ENCODE measurements around the gene NAGPA.
"Not testable (repeated sequence)": the region's sequence is repeated elsewhere in the genome, so short reads cannot be mapped to it uniquely, and the experiment has no call there.

NAGPA gene

DNA sequence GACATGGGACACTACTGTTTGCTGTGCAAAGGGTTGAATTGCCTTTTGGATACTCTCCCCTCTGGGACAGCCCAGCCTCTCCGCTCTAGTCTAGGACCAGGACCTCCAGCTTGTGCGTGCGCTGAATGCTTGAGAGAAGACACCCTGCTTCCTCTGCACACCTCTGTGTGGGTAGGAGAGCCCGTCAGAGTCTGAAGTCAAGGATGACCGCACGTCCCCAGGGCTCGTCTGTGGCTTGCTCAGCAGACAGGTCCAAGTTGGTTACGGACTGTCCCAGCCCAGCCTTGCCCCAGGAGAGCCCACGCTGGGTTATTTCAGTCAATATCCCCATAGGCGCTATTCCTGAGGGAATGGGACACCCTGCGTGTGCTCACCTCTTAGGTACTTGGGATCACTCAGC is 28.3 kb upstream of the NAGPA start:
- no peak for DNase-seq (ENCODE audit: low spot score)

DNA sequence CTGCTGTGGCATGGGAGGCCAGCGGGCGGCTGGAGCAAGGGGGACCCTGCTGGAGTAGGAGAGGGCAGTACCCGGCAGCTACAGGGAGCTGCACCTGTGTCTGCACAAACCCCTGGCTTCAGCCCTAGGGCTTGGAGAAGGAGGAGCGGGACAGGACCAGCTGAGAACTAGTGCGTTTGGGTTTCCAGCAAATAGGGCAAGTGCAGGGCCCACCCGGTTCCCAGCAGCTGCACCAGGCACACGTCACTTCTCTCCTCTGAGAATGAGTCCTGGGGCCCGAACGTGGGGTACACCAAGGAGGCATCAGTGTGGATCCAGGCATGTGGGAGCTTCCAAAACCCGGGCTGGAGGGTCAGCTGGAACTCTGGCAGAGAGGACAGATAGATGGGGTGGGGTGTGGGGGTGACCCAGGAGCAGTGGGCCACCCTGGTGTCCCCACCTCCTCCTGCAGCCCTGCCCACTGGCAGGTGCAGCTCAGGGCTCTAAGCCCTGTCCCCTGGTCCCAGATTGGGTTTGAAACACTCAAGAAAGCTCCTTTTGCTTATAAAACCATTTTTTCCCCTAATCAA is 26.4 kb upstream of the NAGPA start:
- no peak for DNase-seq (ENCODE audit: low spot score)

DNA sequence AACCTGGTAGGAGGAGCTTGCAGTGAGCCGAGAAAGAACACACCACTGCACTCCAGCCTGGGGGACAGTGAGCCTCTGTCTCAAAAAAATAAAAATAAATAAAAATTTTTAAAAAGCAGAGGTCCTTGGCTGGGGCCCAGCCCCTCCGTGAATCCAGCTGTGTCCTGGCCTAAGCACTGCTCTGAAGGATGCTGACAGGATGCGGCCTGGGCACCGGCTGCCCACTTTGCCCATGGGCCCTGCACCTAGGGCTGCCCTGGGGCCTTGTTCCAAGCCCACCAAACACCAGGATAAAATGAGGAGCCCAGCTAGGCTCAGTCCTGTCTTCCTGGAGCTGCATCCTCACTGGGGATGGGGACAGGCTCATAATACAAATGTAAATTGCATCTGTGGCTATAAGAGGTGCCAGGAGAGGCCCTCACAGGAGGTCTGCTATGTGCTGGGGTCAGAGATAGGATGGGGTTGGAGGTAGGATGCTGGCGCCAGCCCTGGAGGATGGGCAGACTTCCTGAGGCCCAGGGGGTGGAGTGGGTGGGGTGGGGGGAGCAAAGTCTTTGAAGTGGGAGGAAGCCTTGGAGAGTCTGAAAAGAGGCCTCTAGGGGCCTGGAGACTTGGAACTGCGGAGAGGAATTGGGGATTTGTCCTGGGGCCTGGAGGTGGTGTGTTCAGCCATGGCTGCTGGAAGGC is 25.8 kb upstream of the NAGPA start:
- no peak for DNase-seq (ENCODE audit: low spot score)

DNA sequence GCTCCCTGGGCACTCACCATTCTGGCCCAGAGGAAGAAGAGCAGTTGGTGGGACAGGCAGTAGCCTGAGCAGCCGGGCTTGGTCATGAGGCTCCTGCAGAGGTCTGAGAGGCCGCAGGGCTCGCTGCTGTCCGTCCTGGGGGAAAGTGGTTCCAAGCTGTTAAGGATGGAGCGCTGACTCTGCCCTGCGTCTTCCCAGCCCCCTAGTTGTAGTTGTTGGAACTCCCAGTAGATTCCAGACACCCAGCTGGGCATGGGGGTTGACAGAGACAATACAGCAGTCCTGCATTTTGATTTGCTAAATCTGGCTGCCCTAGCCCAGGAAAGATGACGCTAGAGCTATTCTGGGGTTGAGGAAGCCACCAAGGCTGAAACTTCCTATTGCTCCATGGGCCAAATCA is 24.7 kb upstream of the NAGPA start:
- DNase-seq (ENCODE audit: low spot score) = no peak

DNA sequence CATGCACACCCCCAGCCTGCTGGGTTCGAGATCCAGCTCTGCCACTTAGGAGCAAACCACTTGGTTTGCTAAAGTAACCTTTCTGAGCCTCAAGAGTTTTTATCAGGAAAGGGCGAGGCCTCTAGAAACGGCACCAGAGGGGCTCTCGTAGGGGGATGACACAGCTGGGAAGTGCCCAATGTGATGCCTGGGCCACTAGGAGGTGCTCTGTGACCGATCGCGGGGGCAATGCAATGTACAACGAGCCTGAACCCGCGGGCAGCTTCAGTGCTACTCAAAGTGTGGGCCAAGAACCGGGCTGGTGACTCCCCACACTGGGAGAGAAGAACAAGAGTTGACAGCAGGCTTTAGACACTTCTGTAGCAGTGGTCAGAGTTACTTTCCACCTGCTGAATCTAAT is 22.6 kb upstream of the NAGPA start:
- DNase-seq (ENCODE audit: low spot score) = peak; percentile 57

DNA sequence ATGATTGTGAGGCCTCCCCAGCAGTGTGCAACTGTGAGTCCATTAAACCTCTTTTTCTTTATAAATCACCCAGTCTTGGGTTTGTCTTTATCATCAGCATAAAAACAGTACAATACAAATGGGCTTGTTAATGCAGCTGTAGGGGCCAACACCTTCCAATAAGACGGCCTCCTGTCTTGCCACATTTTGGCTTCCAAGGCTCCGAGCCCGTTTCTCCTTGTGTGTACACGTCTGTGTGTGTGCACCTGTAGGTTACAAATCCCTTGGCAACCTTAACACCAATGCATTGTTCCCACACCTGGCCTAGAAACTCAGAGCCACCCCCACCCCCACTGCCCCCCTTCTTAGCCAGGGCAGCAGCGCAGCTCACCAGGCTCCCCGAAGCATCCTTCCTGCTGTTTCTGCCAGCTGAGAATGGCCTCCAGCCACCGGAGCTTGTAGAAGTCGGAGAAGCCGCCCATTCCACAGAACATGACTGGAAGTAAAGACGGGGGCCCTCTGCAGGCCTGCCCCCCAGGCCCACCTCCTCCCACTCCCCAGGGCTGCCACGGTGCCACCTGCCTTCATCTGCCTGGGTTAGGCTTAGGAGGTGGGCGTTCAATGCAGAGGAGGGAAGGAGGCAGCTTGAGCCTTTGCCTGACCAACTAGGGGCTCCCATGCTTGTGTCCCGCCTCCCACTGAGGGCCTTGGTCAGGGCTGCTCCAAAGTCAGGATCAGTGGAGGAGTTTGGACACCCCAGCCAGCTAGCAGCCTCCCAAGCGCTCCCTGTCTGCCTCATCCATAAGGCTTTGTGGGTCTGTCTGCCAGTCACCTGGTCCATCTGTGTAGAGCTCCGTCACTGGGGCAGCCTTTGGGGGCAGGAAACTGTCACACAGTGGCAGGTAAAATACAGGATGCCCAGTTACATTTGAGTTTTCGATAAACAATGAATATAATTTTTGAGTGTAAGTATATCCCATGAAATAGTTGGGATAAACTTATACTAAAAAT is 21.4 kb upstream of the NAGPA start:
- DNase-seq (ENCODE audit: low spot score) = no peak

DNA sequence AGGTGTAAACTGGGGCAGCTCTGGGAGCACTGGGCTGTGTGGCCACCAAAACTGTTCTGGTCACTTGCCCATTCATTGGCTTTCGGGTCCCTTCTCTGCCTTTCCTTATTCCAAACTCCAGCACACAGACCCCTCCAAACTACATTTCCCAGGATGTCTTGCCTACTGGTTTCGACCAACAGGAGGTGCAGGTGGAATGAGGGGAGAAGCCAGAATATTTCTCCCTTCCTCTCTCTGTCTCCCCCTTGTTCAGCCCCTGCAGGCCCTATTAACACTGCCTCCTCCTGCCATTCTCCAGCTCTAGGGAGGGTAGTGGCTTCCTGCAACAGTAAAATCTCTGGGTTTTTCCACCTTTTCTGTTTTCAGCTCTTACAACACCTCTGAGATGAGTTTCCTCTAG is 13.2 kb upstream of the NAGPA start:
- no peak for DNase-seq (ENCODE audit: low spot score)

DNA sequence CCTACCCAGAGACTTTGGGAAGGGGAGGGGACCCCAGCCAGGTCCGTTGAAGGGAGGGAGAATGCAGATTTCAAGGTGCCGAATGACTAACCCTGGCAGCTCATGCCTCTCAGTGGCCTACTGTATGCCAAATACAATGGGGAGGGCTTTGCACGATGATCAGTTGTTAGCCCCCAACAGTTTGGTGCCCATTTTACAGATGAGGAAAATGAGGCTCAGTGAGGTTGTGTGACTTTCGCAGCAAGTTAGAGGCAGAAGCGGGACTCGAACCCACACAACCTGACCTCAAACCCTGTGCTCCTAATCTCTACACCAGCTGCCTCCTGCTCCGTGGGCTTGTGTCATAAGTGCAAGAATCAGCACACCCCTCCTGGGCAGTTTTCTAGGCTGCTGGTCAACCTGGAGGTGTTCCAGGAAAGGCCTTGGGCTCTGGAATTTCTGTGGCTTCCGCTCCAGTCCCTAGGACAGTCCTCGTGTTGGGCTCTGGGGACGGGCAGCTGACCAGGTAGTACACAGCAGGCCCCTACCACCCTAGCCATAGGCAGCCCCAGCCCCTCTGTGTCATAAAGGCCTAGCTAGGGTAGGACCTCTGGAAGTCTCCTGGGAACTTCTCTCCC is 11.9 kb upstream of the NAGPA start:
- no peak for DNase-seq (ENCODE audit: low spot score)

DNA sequence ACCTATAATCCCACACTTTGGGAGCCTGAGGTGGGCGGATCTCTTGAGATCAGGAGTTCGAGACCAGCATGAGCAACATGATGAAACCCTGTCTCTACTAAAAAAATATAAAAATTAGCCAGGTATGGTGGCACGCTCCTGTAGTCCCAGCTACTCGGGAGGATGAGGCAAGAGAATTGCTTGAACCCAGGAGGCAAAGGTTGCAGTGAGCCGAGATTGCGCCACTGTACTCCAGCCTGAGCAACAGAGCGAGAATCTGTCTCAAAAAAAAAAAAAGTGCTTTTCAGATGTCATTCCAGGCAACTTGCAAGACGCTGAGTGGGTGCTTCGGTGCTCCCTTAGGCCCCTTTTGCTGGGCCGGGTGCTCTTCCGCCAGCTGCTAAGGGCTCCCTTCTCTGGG is 10.8 kb upstream of the NAGPA start:
- DNase-seq (ENCODE audit: low spot score) = not testable (repeated sequence)

DNA sequence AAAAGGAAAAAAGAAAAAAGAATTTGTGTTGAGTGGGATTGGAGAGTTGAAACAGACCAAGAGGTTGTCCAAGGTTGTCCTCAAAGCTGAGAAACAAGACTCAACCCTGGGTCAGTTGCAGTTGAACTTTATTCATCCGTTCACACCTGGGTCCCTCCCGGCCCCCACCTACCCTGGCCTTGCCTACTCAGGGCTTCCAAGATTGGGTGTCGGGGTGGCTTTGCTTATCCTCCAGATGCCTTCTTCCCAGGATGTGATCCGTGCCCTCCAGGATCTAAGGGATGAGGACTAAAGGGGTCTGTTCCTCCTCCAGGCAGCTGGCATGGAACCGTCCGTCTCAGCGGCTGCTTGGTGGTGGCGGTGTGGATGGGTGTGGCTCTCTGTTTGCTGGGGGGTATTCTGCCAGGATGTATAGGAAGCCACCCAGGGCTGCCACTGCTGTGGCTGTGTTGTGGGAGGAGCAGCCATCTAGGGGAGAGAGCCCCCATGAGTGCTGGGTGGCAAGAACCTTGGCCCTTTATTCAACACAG is 10.3 kb upstream of the NAGPA start:
- no peak for DNase-seq (ENCODE audit: low spot score)

DNA sequence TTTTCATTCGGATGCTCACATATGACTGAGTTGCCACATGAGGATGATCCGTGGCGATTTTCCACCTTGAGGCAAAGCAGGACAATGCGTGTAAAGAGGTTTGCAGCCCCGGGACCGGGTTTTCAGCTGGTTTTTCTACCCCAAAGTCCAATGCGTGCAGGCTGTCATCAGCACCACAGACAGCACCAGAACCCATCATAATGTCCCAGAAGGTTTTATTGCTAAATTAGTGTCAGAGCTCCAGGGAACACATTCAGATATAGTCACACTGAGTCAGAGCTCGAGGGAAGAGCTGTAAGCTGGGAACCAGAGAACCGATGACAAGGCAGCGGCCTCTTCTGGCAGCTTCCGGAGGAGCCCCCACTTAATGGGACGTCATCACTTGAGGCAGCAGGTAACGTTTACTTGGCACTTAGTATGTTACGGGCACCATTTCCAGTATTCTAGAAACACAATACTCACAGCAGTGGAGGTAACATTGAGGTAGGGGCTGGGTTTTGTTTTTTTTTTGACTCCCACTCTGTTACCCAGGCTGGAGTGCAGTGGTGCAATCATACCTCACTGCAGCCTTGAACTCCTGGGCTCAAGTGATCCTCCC is 8.9 kb upstream of the NAGPA start:
- DNase-seq (ENCODE audit: low spot score) = no peak

DNA sequence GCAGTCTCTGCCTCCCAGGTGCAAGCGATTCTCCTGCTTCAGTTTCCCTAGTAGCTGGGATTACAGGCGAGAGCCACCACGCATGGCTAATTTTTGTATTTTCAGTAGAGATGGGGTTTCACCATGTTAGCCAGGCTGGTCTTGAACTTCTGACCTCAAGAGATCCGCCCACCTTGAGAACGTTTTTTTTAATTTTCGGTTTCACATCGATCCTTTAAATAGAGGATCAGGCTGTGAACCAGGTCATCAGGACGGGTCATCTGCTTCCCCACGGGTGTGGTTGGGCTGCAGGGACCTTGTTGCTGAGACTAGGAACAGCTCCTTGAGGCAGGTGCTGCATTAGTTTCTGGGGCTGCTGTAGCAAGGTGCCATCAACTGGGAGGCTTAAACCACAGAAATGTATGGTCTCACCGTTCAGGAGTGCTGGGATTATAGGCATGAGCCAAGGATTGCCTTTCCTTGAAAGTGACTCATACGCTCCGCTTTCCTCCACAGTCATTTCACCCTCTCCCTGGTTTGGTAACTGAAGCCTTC is 7.9 kb upstream of the NAGPA start:
- no peak for DNase-seq (ENCODE audit: low spot score)

DNA sequence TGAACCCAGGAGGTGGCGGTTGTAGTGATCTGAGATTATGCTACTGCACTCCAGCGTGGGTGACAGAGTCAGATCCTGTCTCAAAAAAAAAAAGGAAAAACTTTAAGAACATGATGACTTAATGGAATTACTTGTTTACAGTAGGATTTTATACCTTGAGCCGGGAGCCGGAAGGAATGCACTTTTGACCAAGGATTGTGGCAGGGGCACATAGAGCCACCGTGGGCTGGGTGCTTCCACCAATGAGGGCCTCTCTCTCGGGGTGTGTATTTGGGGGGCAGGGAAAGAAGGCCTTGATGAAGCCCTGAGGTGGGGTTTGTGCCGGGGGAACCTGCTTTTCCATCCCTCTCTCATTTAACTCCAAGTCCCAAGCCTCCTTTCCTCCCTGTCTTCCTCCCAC is 6.7 kb upstream of the NAGPA start:
- DNase-seq (ENCODE audit: low spot score) = no peak

DNA sequence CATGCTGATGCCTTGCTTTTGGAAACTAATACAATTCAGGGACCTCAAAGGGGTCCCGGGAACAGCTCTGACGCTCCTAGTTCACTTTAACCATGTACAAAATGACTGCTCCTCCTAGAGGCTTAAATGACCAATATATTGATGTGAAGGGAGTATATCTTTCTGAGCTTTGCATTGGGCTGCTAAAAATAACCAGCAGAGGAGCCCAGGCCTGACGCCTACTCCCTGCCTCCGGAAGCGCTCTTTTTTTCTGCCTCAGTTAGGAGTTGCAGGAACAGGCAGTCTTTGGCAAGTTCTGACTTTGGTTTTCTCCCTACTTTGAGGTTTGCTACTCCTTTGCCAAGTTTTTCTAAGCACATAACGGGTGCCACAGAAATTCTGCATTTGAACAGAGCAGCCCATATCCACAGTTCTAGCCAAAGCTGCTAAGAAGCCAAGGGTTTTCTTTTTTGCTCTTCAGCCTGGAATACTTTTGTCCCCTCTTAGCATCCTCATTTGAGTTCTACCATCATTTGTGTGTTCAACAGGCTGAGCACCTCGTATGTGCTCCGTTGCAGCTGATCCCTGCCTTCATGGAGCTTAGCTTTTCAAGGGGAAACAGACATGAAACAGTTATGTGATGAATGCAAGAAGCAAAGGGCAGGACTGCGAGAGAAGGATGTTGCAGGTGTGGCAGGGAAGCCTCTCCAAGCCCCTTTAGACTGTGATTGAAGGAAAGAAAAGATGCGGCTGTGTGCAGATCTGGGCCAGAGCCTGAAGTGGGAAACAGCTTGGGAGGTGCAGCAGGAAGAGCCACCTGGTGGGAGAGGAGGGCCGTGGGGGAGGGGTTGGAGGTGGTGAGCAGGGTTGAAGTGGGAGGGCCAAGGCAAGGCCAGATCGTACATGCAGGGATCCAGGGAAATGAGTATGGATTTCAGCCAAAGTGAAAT is 2.8 kb upstream of the NAGPA start:
- no peak for DNase-seq (ENCODE audit: low spot score)

DNA sequence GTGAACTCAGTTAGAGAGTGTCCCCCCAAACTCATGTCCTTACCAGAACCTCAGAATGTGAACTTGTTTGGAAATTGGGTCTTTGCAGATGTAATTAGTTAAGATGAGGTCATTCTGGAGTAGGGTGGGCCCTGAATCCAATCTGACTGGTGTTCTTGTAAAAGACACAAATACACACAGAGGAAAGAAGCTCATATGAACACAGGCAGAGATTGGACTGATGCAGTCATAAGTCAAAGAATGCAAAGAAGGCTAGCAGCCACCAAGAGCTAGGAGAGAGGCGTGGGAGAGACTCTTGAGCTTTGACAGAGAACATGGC is 2.1 kb upstream of the NAGPA start:
- DNase-seq (ENCODE audit: low spot score) = no peak

DNA sequence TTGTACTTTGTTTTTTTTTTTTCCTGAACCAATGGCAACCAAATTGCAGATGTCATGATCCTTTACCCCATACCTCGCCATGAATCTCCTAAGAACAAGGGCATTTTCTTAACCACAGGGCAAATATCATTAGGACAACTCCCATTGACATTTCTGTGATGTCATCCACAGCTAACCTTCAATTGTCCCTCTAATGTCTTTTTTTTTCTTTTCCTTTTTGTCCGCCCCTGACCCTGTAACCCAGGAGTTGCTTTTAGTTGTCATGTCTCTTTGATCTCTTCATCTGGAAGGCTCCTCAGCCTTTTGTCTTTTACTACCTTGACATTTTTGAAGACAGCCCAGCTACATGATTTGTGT is 410 bp upstream of the NAGPA start:
- DNase-seq (ENCODE audit: low spot score) = no peak

DNA sequence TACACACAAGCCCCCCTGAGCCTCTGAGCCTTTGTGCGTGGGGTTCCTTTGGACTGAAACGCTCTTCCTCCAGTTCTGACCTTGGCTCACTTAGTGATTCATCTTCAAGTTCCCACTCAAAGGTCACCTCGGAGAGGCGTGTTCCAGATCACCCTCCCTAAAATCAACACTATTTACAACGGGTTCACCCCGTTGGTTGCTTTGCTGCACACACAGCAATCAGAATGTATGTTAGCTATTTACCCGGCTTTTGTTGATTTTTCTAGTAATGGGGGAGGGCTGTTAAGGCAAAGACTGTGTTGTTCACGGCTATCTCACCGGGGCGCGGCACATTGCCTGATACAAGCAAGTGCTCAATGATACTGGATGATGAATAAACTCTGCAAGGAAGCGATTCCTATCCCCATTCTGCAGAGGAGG is 977 bp downstream of the NAGPA start:
- no peak for DNase-seq (ENCODE audit: low spot score)

DNA sequence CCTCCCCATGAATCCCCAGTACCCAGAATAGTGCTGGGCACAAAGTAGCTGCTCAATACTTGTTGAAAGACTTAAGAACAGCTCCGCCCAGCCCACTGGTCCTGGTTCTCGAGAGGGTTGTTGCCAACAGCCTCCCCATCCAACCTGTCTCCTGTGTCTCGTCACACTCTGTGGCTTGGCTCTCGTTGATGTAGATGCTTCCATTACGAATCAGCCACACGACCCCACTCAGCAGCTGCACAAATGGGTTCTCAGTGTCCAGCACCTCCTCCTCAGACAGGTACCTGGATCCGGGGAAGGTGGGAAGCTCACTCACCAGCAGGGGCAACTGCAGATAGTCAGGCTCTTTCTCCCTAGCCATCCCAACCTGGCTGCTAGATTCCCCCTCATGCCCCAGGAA is 2.1 kb downstream of the NAGPA start:
- no peak for DNase-seq (ENCODE audit: low spot score)

DNA sequence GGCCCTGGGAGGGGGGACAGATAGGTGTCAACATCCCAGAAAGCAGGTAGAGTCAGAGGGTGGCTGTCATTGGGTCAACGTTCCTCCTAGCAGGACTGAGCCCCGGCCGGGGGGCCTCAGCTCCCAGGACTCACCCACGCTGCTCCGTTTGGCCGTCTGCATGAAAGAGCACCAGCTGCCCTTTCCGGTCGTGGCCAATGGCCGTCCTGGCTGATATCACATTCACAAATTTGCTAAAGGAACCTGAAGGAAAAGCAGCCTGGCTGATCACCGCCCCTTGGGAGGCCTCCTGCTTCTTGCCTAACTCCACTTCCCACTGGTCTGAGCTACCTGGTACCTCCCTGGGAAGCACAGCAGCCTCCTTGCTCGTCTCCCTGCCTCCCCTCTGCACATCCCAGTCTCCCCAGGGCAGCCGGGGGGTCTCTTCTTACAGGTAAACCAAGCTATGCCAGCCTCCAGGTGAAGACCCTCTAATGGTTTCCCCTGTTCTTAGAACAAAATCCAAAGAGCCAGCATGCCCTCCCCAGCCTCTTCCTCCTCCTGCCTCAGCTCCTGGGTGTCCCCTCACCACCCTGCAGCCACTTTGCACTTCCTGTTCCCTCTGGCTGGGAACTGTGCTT is 3.4 kb downstream of the NAGPA start:
- DNase-seq (ENCODE audit: low spot score) = no peak

DNA sequence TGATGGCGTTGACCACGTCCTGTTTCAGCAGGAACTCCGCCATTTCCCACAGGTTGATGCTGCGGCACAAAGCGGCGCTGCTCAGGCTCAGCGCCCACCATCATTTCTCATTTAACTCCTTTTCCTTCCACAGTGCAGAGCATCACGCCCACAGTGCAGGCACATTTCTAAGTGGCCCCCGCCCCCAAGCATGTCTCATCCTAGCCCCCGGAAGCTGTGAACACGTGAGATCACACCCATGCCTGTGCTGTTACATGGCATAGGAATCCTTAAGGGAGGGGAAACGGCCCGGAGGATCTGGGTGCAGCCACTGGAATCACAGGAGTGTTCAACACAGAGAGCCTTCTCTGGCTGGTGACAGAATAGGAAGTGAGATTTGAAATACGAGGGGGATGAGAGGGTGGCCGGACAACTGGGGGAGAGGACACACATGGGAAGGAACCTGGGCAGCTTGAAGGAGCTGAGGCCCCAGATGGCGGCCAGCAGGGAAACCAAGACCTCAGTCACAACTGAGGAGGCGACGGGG is 4.7 kb downstream of the NAGPA start:
- DNase-seq (ENCODE audit: low spot score) = no peak

Measured in activated CD4-positive, alpha-beta T cell treated with anti-CD3 and anti-CD28 coated beads, Interleukin-2, Interleukin-4, amounts not matched to agents 100 ng/mL and 50 ng/mL, durations not matched to agents 16 hours and 8 hours (primary cell).